Stomach (tissue), 9 donors: Measurements from ENCODE around the gene PALM3. TPM values are rescaled to one million over a fixed set of nuclear protein-coding genes. Genes with fewer than 3 reads are reported as not detected.

Experiments used
- DNase-seq, 2 donors: peaks; one replicate each; pipeline versions ENCODE4 v3.0.0 to v3.0.0-alpha.2; 2013 to 2019
- H3K27ac ChIP-seq, 5 donors: fragments of 200-600 bp in 4 of 5; sonication (generic) in 4 of 5; one replicate each; pipeline ENCODE4 v1.5.1; 2013 to 2019; ENCODE audit warnings: mild to moderate bottlenecking in 1 of 5, moderate library complexity in 1 of 5
- H3K27me3 ChIP-seq, 3 donors: fragments of 200-600 bp; sonication (generic); one replicate each; pipeline ENCODE4 v1.5.1; 2017 to 2019; ENCODE audit warnings: mixed run types in 1 of 3
- H3K36me3 ChIP-seq, 4 donors: fragments of 200-600 bp; sonication (generic); 1 replicate in 3 of 4; 2 replicates in 1 of 4; pipeline ENCODE4 v1.5.1; 2016 to 2019
- H3K4me1 ChIP-seq, 4 donors: fragments of 200-600 bp; sonication (generic); one replicate each; pipeline ENCODE4 v1.5.1; 2016 to 2019
- H3K4me3 ChIP-seq, 4 donors: fragments of 200-600 bp; sonication (generic) in 3 of 4; one replicate each; pipeline ENCODE4 v1.5.1; 2016 to 2019; ENCODE audit warnings: mild to moderate bottlenecking in 1 of 4
- H3K9me3 ChIP-seq, 4 donors: fragments of 200-600 bp; sonication (generic); one replicate each; pipeline ENCODE4 v1.5.1; 2016 to 2019
- EP300 ChIP-seq: sonication (generic); formaldehyde crosslinking; IDR thresholded peaks from one replicate; pipeline ENCODE4 v1.6.1; 2017; ENCODE audit warnings: antibody characterized with exemption
- POLR2A ChIP-seq, 4 donors: fragments of 450-650 bp; IDR thresholded peaks; one replicate each; pipeline ENCODE4 v1.6.1; 2016; ENCODE audit warnings: antibody characterized with exemption in 4 of 4, control low read depth in 2 of 4, mild to moderate bottlenecking in 1 of 4, moderate library complexity in 1 of 4
- POLR2AphosphoS5 ChIP-seq, 3 donors: sonication (generic); formaldehyde crosslinking; IDR thresholded peaks; one replicate each; pipeline ENCODE4 v1.6.1; 2016; ENCODE audit warnings: antibody characterized with exemption in 3 of 3
- WGBS, 5 donors: extraction: QIAGEN DNeasy Blood & Tissue Kit in 3 of 5; methylation state at CpG; one replicate each; pipeline versions ENCODE4 v1.1.5 to v1.1.7; 2013 to 2018; 5-methylcytosine and 5-hydroxymethylcytosine counted together
- intact Hi-C: fragments of 100-400 bp; cut with DNase I; formaldehyde crosslinking; loops from one replicate; pipeline ENCODE4 v1.15.1; 2023; ENCODE audit warnings: low total_unique reads
- polyA plus RNA-seq, 3 donors: library from polyadenylated mRNA; stranded (reverse); fragments of 200-250 nt; gene quantifications; one replicate each; pipeline ENCODE4 v1.2.3, GENCODE V29; 2013
- total RNA-seq, 5 donors: library from RNA; depleted of rRNA; stranded (reverse); fragments of >200 nt; gene quantifications; one replicate each; pipeline versions ENCODE4 v1.1.0 to v1.2.3, GENCODE V29; 2014 to 2016
- TF ChIP-seq, protein P1 (sequence below), 7 experiments: fragments of 450-650 bp in 4 of 7; fragments of 200-600 bp in 3 of 7; sonication (generic) in 3 of 7; IDR thresholded peaks; one replicate each; pipeline ENCODE4 v1.5.1; 2016 to 2019; ENCODE audit warnings: antibody characterized with exemption in 7 of 7, control low read depth in 2 of 7, mild to moderate bottlenecking in 1 of 7
- donor health status: healthy with polysubstance abuse.
- donor health status: Bipolar disorder and iron deficiency.
- donor health status: healthy.

Gene PALM3
- total and polyA plus RNA-seq, 8 donors: 4.2 to 141 (median 21.6) TPM

DNA sequence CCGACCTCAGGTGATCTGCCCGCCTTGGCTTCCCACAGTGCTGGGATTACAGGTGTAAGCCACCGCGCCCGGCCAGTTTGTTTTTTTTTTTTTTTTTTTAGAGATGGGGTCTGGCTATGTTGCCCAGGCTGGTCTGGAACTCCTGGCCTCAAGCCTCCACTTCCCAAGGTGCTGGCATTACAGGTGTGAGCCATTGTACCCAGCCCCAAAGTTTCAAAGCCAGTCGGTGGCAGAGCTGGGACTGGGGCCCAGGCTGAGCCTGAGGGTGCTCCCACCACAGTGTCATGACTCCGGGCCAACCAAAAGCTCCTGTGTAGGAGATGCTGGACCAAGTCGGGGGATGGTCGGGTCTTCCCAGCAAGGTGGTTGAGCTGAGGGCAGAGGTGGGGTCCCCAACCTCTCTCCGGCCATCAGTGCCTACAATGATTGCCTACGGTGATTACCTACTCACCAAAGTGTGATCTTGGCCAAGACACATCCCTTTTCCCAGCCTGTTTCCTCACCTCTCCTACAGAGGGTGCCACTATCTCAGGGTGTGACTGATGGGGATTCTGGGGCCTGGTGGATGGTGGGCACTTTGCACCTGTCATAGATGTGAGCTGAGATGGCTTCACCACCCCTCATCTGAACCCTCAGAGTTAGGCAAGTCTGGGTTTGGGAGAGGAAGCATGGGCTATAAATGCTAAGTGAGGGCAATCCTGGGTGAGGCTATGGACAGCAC lies 34.6 kb upstream of the PALM3 start:
- Histone ChIP-seq H3K27ac (no peak overlapping the region), H3K27me3 (no peaks in the 10 kb centered on the region), H3K9me3 (peaks cover 0 to 10% (median 9%) of the 10 kb centered on the region in 4 donors), H3K4me3 (no peak overlapping the region), H3K4me1 (peaks cover 6 to 9% (median 9%) of the 10 kb centered on the region in 4 donors), H3K36me3 (peaks cover 26 to 58% (median 53%) of the 10 kb centered on the region in 4 donors)
- intact Hi-C loops: no loop called here
- TF ChIP-seq POLR2AphosphoS5 (IDR thresholded peaks at IDR 0.05): no peak
- no peak for TF ChIP-seq POLR2A (IDR thresholded peaks at IDR 0.05)
- TF ChIP-seq EP300: no peak
- TF ChIP-seq, protein P1, sequence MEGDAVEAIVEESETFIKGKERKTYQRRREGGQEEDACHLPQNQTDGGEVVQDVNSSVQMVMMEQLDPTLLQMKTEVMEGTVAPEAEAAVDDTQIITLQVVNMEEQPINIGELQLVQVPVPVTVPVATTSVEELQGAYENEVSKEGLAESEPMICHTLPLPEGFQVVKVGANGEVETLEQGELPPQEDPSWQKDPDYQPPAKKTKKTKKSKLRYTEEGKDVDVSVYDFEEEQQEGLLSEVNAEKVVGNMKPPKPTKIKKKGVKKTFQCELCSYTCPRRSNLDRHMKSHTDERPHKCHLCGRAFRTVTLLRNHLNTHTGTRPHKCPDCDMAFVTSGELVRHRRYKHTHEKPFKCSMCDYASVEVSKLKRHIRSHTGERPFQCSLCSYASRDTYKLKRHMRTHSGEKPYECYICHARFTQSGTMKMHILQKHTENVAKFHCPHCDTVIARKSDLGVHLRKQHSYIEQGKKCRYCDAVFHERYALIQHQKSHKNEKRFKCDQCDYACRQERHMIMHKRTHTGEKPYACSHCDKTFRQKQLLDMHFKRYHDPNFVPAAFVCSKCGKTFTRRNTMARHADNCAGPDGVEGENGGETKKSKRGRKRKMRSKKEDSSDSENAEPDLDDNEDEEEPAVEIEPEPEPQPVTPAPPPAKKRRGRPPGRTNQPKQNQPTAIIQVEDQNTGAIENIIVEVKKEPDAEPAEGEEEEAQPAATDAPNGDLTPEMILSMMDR (IDR thresholded peaks at IDR 0.05): no peak
- DNase-seq: no peak
- 91 to 96% (median 94%) methylated on average over 10 to 11 of the region's 11 CpGs for WGBS, 5 donors

DNA sequence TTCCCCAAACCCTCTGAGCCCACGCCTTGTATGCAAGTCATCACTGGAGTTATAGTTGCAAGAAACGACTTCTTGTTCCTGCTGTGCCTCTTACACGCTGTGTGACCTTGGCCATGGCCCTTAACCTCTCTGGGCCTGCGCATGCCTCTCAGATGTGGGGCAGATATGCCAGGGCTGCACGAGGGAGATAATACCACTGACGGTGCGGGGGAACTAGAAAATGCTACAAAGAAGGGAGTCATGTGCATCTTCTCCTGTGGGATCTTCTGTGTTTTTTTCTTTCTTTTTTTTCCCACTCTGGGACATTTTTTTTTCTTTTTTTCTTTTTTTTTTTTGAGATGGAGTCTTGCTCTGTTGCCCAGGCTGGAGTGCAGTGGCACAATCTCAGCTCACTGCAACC lies 33.0 kb upstream of the PALM3 start:
- intact Hi-C loops: no loop called here
- no peaks in the 10 kb centered on the region for H3K27me3 ChIP-seq
- no peak overlapping the region for H3K4me3 ChIP-seq
- peaks cover 15 to 42% (median 37%) of the 10 kb centered on the region in 4 donors for H3K36me3 ChIP-seq
- H3K9me3 ChIP-seq: peaks cover 0 to 10% (median 9%) of the 10 kb centered on the region in 4 donors
- WGBS, 5 donors: 71 to 85% (median 81%) methylated on average over 7 of the region's 7 CpGs
- DNase-seq: no peak
- H3K4me1 ChIP-seq: peaks cover 6 to 13% (median 11%) of the 10 kb centered on the region in 4 donors
- H3K27ac ChIP-seq: no peak overlapping the region
- TF ChIP-seq POLR2AphosphoS5 (IDR thresholded peaks at IDR 0.05) (no peak), EP300 (no peak), POLR2A (IDR thresholded peaks at IDR 0.05) (no peak)
- TF ChIP-seq, protein P1 (IDR thresholded peaks at IDR 0.05): no peak

DNA sequence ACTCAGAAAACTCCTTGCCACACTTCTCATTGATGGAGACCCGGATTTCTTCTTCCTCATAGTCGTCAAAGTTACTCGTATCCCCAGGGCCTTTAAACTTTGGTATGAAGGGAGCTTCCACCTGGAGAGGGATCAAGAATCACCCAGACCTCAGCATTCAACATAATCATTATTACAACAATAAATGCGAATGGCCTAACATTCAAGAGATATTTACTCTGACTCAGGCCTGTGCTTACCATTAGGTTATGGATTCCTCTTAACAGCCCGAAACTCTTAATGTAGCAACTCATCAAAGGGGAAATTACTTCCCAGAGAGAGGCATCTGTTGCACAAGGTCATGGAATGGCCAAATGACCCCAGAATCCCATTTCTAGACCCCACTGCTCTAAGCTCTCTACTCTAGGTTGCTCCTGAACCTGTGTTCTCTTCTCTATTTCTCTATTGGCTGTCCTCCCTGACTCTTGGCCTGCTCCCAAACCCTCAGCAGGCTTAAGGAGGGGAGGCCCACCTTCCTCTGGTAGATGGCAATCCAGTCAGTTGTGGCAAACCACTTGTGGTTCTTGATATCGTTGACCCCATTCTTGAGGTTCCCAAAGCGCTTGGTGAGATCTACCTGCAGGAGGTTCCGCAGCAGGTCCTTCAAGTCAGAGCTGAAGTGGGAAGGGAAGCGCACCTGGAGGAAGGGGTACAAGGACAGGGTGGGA lies 31.4 kb upstream of the PALM3 start:
- Histone ChIP-seq H3K4me3 (no peak overlapping the region), H3K36me3 (peaks cover 20 to 33% (median 30%) of the 10 kb centered on the region in 4 donors), H3K4me1 (peaks cover 12 to 24% (median 21%) of the 10 kb centered on the region in 4 donors), H3K27ac (no peak overlapping the region), H3K9me3 (peaks cover 0 to 10% (median 9%) of the 10 kb centered on the region in 4 donors), H3K27me3 (no peaks in the 10 kb centered on the region)
- no peak for TF ChIP-seq POLR2AphosphoS5 (IDR thresholded peaks at IDR 0.05)
- TF ChIP-seq, protein P1 (IDR thresholded peaks at IDR 0.05): no peak
- no peak for TF ChIP-seq EP300
- no peak for TF ChIP-seq POLR2A (IDR thresholded peaks at IDR 0.05)
- WGBS, 5 donors: 95 to 96% (median 95%) methylated on average over 9 of the region's 9 CpGs
- no peak for DNase-seq
- intact Hi-C loops: no loop called here

DNA sequence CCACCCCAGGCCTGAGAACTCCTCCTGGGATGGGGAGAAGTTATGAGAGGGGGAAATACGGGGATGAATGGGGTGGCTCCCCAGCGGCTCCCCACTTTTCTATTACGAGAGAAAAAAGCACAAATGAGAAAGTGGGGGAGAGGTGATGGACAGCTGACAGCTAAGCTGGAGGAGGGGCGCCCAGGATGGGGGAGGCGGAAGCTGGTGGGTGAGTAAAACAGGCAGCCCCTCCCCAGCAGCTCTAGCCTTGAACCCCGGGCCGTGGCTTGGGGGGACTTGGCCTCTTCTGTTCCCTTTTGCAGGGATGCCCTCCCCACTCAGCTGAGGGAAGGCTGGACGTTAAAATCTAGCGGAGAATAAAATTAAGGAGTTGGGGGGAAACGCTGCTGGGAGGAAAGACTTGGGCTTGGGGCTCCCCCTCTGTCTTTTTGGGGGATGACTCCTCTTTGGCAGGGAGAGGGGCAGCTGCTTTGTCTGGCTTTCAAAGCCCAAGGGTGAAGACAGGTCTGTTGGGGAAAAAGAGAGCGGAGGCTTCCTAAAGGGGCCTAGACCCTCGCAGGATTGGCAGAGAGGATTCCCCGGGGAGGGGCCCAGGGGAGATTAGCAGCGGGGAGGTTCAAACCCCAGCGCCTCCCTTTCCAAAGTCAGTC lies 30.1 kb upstream of the PALM3 start:
- Histone ChIP-seq H3K4me3 (peak overlapping the region; percentile 75 to 93 (median 82)), H3K27me3 (no peaks in the 10 kb centered on the region)

More for the DNA sequence above, 30.1 kb upstream of the PALM3 start:
- H3K27ac ChIP-seq: peak overlapping the region; percentile 87 to 98 (median 95)
- H3K36me3 ChIP-seq: peaks cover 16 to 28% (median 27%) of the 10 kb centered on the region in 4 donors
- DNase-seq: peak in 1 of 2 donors; percentile 72
- H3K4me1 ChIP-seq: peaks cover 12 to 24% (median 21%) of the 10 kb centered on the region in 4 donors
- intact Hi-C loops: no loop called here
- TF ChIP-seq POLR2AphosphoS5 (IDR thresholded peaks at IDR 0.05): no peak
- TF ChIP-seq, protein P1 (IDR thresholded peaks at IDR 0.05): no peak
- TF ChIP-seq POLR2A (IDR thresholded peaks at IDR 0.05): no peak
- no peak for TF ChIP-seq EP300
- WGBS, 5 donors: 12 to 23% (median 18%) methylated on average over 15 of the region's 15 CpGs
- peaks cover 0 to 10% (median 9%) of the 10 kb centered on the region in 4 donors for H3K9me3 ChIP-seq
